ENCODE data around the gene GABRP.
"Not testable (repeated sequence)": the region's sequence is repeated elsewhere in the genome, so short reads cannot be mapped to it uniquely, and the experiment has no call there.

GRCh38 chr5:170762298-170762697 is 21.2 kb upstream of the GABRP start:
- TF ChIP-seq POLR2A, POLR2AphosphoS5 (IDR thresholded peaks at IDR 0.05): not testable (repeated sequence)
- TF ChIP-seq, protein P1, sequence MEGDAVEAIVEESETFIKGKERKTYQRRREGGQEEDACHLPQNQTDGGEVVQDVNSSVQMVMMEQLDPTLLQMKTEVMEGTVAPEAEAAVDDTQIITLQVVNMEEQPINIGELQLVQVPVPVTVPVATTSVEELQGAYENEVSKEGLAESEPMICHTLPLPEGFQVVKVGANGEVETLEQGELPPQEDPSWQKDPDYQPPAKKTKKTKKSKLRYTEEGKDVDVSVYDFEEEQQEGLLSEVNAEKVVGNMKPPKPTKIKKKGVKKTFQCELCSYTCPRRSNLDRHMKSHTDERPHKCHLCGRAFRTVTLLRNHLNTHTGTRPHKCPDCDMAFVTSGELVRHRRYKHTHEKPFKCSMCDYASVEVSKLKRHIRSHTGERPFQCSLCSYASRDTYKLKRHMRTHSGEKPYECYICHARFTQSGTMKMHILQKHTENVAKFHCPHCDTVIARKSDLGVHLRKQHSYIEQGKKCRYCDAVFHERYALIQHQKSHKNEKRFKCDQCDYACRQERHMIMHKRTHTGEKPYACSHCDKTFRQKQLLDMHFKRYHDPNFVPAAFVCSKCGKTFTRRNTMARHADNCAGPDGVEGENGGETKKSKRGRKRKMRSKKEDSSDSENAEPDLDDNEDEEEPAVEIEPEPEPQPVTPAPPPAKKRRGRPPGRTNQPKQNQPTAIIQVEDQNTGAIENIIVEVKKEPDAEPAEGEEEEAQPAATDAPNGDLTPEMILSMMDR (IDR thresholded peaks at IDR 0.05 in 8 of 11, conservative IDR thresholded peaks at IDR 0.05 in 3 of 11) = not testable (repeated sequence)

All from spleen (tissue), 7 donors.